Loucy (cell line): ENCODE measurements around the gene MBD5.

ENCODE experiments used
- EZH2phosphoT487 ChIP-seq: fragments of 200-600 bp; IDR thresholded peaks from 2 replicates; pipeline ENCODE4 v1.6.1; 2018; ENCODE audit warnings: antibody characterized with exemption, mild to moderate bottlenecking, moderate library complexity, borderline replicate concordance
- TF ChIP-seq, protein P1 (sequence below): fragments of 200-600 bp; sonication (generic); conservative IDR thresholded peaks from 2 replicates; pipeline ENCODE4 v1.5.1; 2014; ENCODE audit warnings: mild to moderate bottlenecking, antibody characterized with exemption, low read length

DNA sequence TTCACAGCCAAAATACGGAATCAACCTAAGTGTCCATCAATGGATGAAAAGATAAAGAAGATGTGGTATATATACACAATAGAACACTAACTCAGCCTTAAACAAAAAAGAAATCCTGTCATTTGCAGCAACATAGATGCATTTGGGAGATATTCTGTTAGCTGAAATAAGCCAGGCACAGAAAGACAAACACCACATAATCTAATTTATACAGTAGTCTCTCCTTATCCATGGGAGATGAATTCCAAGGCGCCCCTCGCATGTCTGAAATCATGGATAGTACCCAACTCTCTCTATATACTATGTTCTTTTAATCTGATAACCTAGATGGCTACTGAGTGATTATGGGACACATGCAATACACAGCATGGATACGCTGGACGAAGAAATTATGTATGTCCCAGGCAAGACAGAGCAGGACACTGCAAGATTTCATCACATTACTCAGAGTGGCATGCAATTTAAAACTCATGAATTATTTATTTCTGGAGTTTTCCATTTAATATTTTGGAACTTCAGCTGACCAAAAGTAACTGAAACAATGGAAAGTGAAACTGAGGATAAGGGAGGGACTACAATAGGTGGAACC, 39.9 kb upstream of the MBD5 start:
- TF ChIP-seq, protein P1, sequence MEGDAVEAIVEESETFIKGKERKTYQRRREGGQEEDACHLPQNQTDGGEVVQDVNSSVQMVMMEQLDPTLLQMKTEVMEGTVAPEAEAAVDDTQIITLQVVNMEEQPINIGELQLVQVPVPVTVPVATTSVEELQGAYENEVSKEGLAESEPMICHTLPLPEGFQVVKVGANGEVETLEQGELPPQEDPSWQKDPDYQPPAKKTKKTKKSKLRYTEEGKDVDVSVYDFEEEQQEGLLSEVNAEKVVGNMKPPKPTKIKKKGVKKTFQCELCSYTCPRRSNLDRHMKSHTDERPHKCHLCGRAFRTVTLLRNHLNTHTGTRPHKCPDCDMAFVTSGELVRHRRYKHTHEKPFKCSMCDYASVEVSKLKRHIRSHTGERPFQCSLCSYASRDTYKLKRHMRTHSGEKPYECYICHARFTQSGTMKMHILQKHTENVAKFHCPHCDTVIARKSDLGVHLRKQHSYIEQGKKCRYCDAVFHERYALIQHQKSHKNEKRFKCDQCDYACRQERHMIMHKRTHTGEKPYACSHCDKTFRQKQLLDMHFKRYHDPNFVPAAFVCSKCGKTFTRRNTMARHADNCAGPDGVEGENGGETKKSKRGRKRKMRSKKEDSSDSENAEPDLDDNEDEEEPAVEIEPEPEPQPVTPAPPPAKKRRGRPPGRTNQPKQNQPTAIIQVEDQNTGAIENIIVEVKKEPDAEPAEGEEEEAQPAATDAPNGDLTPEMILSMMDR = no peak
- no peak for TF ChIP-seq EZH2phosphoT487
